Uterus (tissue), 2 donors: Measurements from ENCODE around the gene MLIP.
"Not testable (repeated sequence)": the region's sequence is repeated elsewhere in the genome, so short reads cannot be mapped to it uniquely, and the experiment has no call there.

Experiments
- POLR2A ChIP-seq, 2 donors: fragments of 450-650 bp; IDR thresholded peaks; one replicate each; pipeline ENCODE4 v1.6.1; 2016; ENCODE audit warnings: antibody characterized with exemption in 2 of 2, mild to moderate bottlenecking in 1 of 2, moderate library complexity in 1 of 2
- TF ChIP-seq, protein P1 (sequence below), 4 experiments: fragments of 200-600 bp in 2 of 4; fragments of 450-650 bp in 2 of 4; sonication (generic) in 2 of 4; IDR thresholded peaks; one replicate each; pipeline ENCODE4 v1.5.1; 2016 to 2019; ENCODE audit warnings: antibody characterized with exemption in 4 of 4, mild to moderate bottlenecking in 2 of 4, moderate library complexity in 1 of 4

DNA sequence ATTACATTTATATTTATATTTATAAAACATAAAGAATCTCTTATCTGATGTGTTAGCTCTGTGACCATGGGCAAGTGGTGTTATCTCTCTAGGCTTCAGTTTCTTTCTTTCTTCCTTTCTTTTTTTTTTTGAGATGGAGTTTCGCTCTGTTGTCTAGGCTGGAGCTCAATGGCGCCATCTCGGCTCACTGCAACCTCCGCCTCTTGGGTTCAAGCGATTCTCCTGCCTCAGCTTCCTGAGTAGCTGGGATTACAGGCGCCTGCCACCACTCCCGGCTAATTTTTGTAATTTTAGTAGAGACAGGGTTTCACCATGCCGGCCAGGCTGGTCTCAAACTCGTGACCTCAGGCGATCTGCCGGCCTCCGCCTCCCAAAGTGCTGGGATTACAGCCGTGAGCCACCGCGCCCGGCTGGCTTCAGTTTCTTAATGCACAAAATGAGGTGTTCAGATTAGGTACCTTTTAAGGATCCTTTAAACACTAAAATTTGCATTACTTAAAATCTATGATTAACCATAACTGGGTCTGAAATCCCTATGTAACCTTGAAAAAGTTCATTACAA lies 92.3 kb downstream of the MLIP start:
- TF ChIP-seq, protein P1, sequence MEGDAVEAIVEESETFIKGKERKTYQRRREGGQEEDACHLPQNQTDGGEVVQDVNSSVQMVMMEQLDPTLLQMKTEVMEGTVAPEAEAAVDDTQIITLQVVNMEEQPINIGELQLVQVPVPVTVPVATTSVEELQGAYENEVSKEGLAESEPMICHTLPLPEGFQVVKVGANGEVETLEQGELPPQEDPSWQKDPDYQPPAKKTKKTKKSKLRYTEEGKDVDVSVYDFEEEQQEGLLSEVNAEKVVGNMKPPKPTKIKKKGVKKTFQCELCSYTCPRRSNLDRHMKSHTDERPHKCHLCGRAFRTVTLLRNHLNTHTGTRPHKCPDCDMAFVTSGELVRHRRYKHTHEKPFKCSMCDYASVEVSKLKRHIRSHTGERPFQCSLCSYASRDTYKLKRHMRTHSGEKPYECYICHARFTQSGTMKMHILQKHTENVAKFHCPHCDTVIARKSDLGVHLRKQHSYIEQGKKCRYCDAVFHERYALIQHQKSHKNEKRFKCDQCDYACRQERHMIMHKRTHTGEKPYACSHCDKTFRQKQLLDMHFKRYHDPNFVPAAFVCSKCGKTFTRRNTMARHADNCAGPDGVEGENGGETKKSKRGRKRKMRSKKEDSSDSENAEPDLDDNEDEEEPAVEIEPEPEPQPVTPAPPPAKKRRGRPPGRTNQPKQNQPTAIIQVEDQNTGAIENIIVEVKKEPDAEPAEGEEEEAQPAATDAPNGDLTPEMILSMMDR (IDR thresholded peaks at IDR 0.05) = not testable (repeated sequence)
- TF ChIP-seq POLR2A (IDR thresholded peaks at IDR 0.05) = not testable (repeated sequence)
